Transverse colon (tissue), 4 donors: ENCODE data around the gene GOLIM4. TPM values are rescaled to one million over a fixed set of nuclear protein-coding genes. Genes with fewer than 3 reads are reported as not detected.

Source experiments
- DNase-seq: peaks from one replicate; pipeline ENCODE4 v3.0.0-alpha.2; 2019
- H3K27ac ChIP-seq, 4 donors: fragments of 200-600 bp; sonication (generic); 2 replicates each; pipeline ENCODE4 v1.5.1; 2016 to 2018; ENCODE audit warnings: inconsistent platforms in 4 of 4
- H3K27me3 ChIP-seq: fragments of 200-600 bp; sonication (generic); 2 replicates; pipeline ENCODE4 v1.5.1; 2017; ENCODE audit warnings: inconsistent platforms
- H3K36me3 ChIP-seq, 4 donors: fragments of 200-600 bp; sonication (generic); 2 replicates each; pipeline ENCODE4 v1.5.1; 2017 to 2019; ENCODE audit warnings: inconsistent platforms in 4 of 4
- H3K4me1 ChIP-seq, 4 donors: fragments of 200-600 bp; sonication (generic); 2 replicates each; pipeline ENCODE4 v1.5.1; 2017 to 2020; ENCODE audit warnings: inconsistent platforms in 4 of 4
- H3K4me3 ChIP-seq, 4 donors: fragments of 200-600 bp; sonication (generic); 1 replicate in 1 of 4; 2 replicates in 3 of 4; pipeline versions ENCODE4 v1.5.1 to v1.6.1; 2017 to 2019; ENCODE audit warnings: inconsistent platforms in 4 of 4
- H3K9me3 ChIP-seq, 2 donors: fragments of 200-600 bp; sonication (generic); 2 replicates each; pipeline ENCODE4 v1.5.1; 2017 to 2019; ENCODE audit warnings: inconsistent platforms in 2 of 2
- CTCF ChIP-seq, 5 experiments: fragments of 200-600 bp in 3 of 5; fragments of 450-650 bp in 2 of 5; sonication (generic) in 3 of 5; IDR thresholded peaks; 1 replicate in 2 of 5; 2 replicates in 3 of 5; pipeline ENCODE4 v1.5.1; 2016 to 2017; ENCODE audit warnings: antibody characterized with exemption in 5 of 5, inconsistent platforms in 3 of 5, mild to moderate bottlenecking in 2 of 5, moderate library complexity in 1 of 5
- EP300 ChIP-seq: sonication (generic); formaldehyde crosslinking; IDR thresholded peaks from one replicate; pipeline ENCODE4 v1.6.1; 2017; ENCODE audit warnings: antibody characterized with exemption, low read depth
- POLR2A ChIP-seq: fragments of 450-650 bp; IDR thresholded peaks from one replicate; pipeline ENCODE4 v1.6.1; 2016; ENCODE audit warnings: antibody characterized with exemption, mild to moderate bottlenecking, moderate library complexity
- POLR2AphosphoS5 ChIP-seq, 3 donors: sonication (generic); formaldehyde crosslinking; IDR thresholded peaks; one replicate each; pipeline ENCODE4 v1.6.1; 2016; ENCODE audit warnings: antibody characterized with exemption in 3 of 3
- WGBS, 2 donors: methylation state at CpG; one replicate each; pipeline ENCODE4 v1.1.5; 2018; ENCODE audit warnings: low coverage in 1 of 2; 5-methylcytosine and 5-hydroxymethylcytosine counted together
- in situ Hi-C, 4 donors: fragments of 200-750 bp; cut with MboI; loops; one replicate each; pipeline versions ENCODE4 v1.15.0 to v1.15.1; 2017; ENCODE audit warnings: low sequenced_read_pairs in 3 of 4, low pct_ligation_motif_present in 1 of 4, low pct_unique_long_range_greater_than_20kb in 1 of 4
- intact Hi-C: fragments of 100-400 bp; cut with DNase I; formaldehyde crosslinking; loops from one replicate; pipeline ENCODE4 v1.15.1; 2023; ENCODE audit warnings: low total_unique reads
- total RNA-seq, 4 donors: library from RNA; depleted of rRNA; stranded (reverse); fragments of >200 nt; gene quantifications; one replicate each; pipeline ENCODE4 v1.1.0, GENCODE V29; 2016

Gene GOLIM4
- total RNA-seq: 100 to 1,000 TPM in 2 of 4 donors, 10 to 100 TPM in 2; 87.2 to 120 (median 101) TPM

- peaks cover 14 to 57% (median 30%) of the 10 kb centered on the region in 4 donors for H3K4me1 ChIP-seq
- in situ Hi-C loops: no loop called here
Observed at GRCh38 chr3:168095611-168096209, at the start of gene GOLIM4. GOLIM4 (minus strand) TSS chr3:168095924; CDS start chr3:168095285, 639 bp downstream.

GRCh38 chr3:168141405-168141998 lies 45.8 kb upstream of the GOLIM4 start:
- WGBS, 2 donors: 68 to 75% methylated on average over 4 to 6 of the region's 6 CpGs
- intact Hi-C loops: no loop called here
- H3K27ac ChIP-seq: no peak overlapping the region
- H3K27me3 ChIP-seq: no peaks in the 10 kb centered on the region
- no peak overlapping the region for H3K4me3 ChIP-seq
- in situ Hi-C loops: no loop called here
- no peak for DNase-seq
- no peaks in the 10 kb centered on the region for H3K4me1 ChIP-seq
- no peaks in the 10 kb centered on the region for H3K9me3 ChIP-seq
- TF ChIP-seq EP300 (no peak), POLR2A (no peak), POLR2AphosphoS5 (IDR thresholded peaks at IDR 0.05) (no peak), CTCF (IDR thresholded peaks at IDR 0.05) (no peak)
- H3K36me3 ChIP-seq: no peaks in the 10 kb centered on the region

More at GRCh38 chr3:168095611-168096209, at the start of gene GOLIM4:
- intact Hi-C loops: loop anchor here (10.0 kb wide), 1 partner anchor 69 kb away; no protein-coding TSS in a partner anchor
- Histone ChIP-seq H3K9me3 (no peaks in the 10 kb centered on the region), H3K4me3 (peak within 1 kb of the TSS; percentile 61 to 85 (median 70)), H3K36me3 (no peaks in the 10 kb centered on the region), H3K27me3 (no peaks in the 10 kb centered on the region), H3K27ac (peak within 1 kb of the TSS; percentile 91 to 99 (median 98))
- TF ChIP-seq POLR2AphosphoS5 (IDR thresholded peaks at IDR 0.05): peak; percentile 88 to 94 (median 92)
- TF ChIP-seq EP300: no peak
- TF ChIP-seq POLR2A: peak; percentile 81
- no peak for TF ChIP-seq CTCF (IDR thresholded peaks at IDR 0.05)
- WGBS, 2 donors: 0% methylated on average over 1 to 29 of the region's 52 CpGs
- peak; percentile 96 for DNase-seq

GRCh38 chr3:168139947-168140346 lies 44.2 kb upstream of the GOLIM4 start:
- WGBS, 2 donors: 62 to 68% methylated on average over 3 of the region's 3 CpGs
- intact Hi-C loops: no loop called here
- DNase-seq: no peak
- in situ Hi-C loops: no loop called here
- H3K36me3 ChIP-seq: no peaks in the 10 kb centered on the region
- TF ChIP-seq EP300 (no peak), CTCF (IDR thresholded peaks at IDR 0.05) (no peak), POLR2A (no peak), POLR2AphosphoS5 (IDR thresholded peaks at IDR 0.05) (no peak)
- no peak overlapping the region for H3K27ac ChIP-seq
- no peak overlapping the region for H3K4me3 ChIP-seq
- no peaks in the 10 kb centered on the region for H3K27me3 ChIP-seq
- H3K9me3 ChIP-seq: no peaks in the 10 kb centered on the region
- H3K4me1 ChIP-seq: no peaks in the 10 kb centered on the region

- intact Hi-C loops (no loop called here), in situ Hi-C loops (no loop called here)
- Histone ChIP-seq H3K9me3 (no peaks in the 10 kb centered on the region), H3K27ac (no peak overlapping the region), H3K4me1 (no peaks in the 10 kb centered on the region), H3K27me3 (no peaks in the 10 kb centered on the region), H3K4me3 (no peak overlapping the region), H3K36me3 (no peaks in the 10 kb centered on the region)
- TF ChIP-seq POLR2AphosphoS5 (IDR thresholded peaks at IDR 0.05): no peak
- TF ChIP-seq POLR2A: no peak
- TF ChIP-seq CTCF (IDR thresholded peaks at IDR 0.05): no peak
- TF ChIP-seq EP300: no peak
- WGBS, 2 donors: 70 to 75% methylated on average over 5 of the region's 5 CpGs
- no peak for DNase-seq
Observed at GRCh38 chr3:168138421-168138820, 42.7 kb upstream of the GOLIM4 start.
